ENCODE data around the gene PIK3R5.

- TF ChIP-seq POLR2A (IDR thresholded peaks at IDR 0.05; ENCODE audit: extremely low read depth, insufficient read length) (no peak), CTCF (IDR thresholded peaks at IDR 0.05; ENCODE audit: low read depth, low read length) (no peak), MYC (IDR thresholded peaks at IDR 0.05; ENCODE audit: low read depth, low read length) (no peak)
These were observed 39.4 kb upstream of the PIK3R5 start for GRCh38 chr17:9004961-9005285.
